ENCODE data around the gene OR52E5. TPM values are rescaled to one million over a fixed set of nuclear protein-coding genes. Genes with fewer than 3 reads are reported as not detected.

The OR52E5 gene
- total RNA-seq, 2 donors from 2014 or later, result not detected

- Histone ChIP-seq H3K9me3 (no peaks in the 10 kb centered on the region), H3K4me3 (no peak overlapping the region), H3K27ac (no peak overlapping the region), H3K36me3 (no peaks in the 10 kb centered on the region), H3K4me1 (ENCODE audit: control insufficient read depth in 1 of 2, low read depth in 2 of 2) (no peaks in the 10 kb centered on the region), H3K27me3 (replicated peaks; ENCODE audit: insufficient read depth) (no peaks in the 10 kb centered on the region)
- no peak for ATAC-seq (ENCODE audit: insufficient number of reproducible peaks, low FRiP score, low read depth)
- DNase-seq (ENCODE audit: low spot score), result no peak
- TF ChIP-seq, protein P1, sequence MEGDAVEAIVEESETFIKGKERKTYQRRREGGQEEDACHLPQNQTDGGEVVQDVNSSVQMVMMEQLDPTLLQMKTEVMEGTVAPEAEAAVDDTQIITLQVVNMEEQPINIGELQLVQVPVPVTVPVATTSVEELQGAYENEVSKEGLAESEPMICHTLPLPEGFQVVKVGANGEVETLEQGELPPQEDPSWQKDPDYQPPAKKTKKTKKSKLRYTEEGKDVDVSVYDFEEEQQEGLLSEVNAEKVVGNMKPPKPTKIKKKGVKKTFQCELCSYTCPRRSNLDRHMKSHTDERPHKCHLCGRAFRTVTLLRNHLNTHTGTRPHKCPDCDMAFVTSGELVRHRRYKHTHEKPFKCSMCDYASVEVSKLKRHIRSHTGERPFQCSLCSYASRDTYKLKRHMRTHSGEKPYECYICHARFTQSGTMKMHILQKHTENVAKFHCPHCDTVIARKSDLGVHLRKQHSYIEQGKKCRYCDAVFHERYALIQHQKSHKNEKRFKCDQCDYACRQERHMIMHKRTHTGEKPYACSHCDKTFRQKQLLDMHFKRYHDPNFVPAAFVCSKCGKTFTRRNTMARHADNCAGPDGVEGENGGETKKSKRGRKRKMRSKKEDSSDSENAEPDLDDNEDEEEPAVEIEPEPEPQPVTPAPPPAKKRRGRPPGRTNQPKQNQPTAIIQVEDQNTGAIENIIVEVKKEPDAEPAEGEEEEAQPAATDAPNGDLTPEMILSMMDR (IDR thresholded peaks at IDR 0.05), result no peak
These were observed 45.6 kb downstream of the OR52E5 start for GRCh38 chr11:5938603-5938965.

GRCh38 chr11:5940748-5941147, 47.7 kb downstream of the OR52E5 start:
- Histone ChIP-seq H3K4me1 (ENCODE audit: control insufficient read depth in 1 of 2, low read depth in 2 of 2) (no peaks in the 10 kb centered on the region), H3K36me3 (no peaks in the 10 kb centered on the region), H3K9me3 (no peaks in the 10 kb centered on the region), H3K27me3 (replicated peaks; ENCODE audit: insufficient read depth) (no peaks in the 10 kb centered on the region), H3K4me3 (no peak overlapping the region), H3K27ac (no peak overlapping the region)
- no peak for ATAC-seq (ENCODE audit: insufficient number of reproducible peaks, low FRiP score, low read depth)
- no peak for DNase-seq (ENCODE audit: low spot score)
- TF ChIP-seq, protein P1 (IDR thresholded peaks at IDR 0.05), result no peak

DNA sequence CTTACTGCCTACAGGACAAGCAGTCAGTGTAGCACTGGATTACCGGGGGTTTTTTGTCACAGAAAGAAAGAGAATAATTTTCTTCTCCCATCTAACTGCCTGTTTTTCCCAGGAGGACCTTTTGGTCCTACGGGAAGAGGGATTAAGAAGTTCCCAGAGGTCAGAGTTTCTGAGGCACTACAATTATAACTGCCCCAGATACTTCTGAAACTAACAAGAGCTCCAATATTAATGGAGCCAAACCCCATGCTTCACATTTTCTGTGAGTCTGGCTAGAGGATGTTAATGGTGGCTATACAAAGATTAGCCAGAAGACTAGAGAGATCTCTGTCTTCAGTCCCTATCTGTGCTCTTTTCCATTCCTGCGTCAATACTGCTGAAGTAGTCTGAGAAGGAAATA, 48.9 kb downstream of the OR52E5 start, which contains the start of gene OR56A3:
Gene OR56A3 (plus strand): TSS at position 301 of the 400 bp plus-strand sequence. CDS start 5,096 bp downstream, outside the sequence.
- ATAC-seq (ENCODE audit: insufficient number of reproducible peaks, low FRiP score, low read depth) (no peak), DNase-seq (ENCODE audit: low spot score) (no peak)
- H3K27ac ChIP-seq, result no peak within 1 kb of the TSS
- no peaks in the 10 kb centered on the region for H3K36me3 ChIP-seq
- H3K4me3 ChIP-seq, result no peak within 1 kb of the TSS
- TF ChIP-seq, protein P1 (IDR thresholded peaks at IDR 0.05), result no peak
- H3K27me3 ChIP-seq (replicated peaks; ENCODE audit: insufficient read depth), result no peaks in the 10 kb centered on the region
- H3K4me1 ChIP-seq (ENCODE audit: control insufficient read depth in 1 of 2, low read depth in 2 of 2), result no peaks in the 10 kb centered on the region
- no peaks in the 10 kb centered on the region for H3K9me3 ChIP-seq

Other genes starting within 250 kb of the OR52E5 start
- 10 to 100 TPM; 35.5 to 36.4 TPM for gene TRIM5, start 208.1 kb upstream of the OR52E5 start, total RNA-seq
- gene TRIM22, start 203.4 kb upstream of the OR52E5 start, total RNA-seq, result 100 to 1,000 TPM; 119 to 129 TPM
- under 1 TPM; 0.27 to 0.49 TPM for gene OR56B1, start 156.8 kb upstream of the OR52E5 start, total RNA-seq
- not detected for gene OR52N4, start 139.0 kb upstream of the OR52E5 start, total RNA-seq
- not detected for gene OR52N5, start 109.9 kb upstream of the OR52E5 start, total RNA-seq
- gene OR52N1, start 101.9 kb upstream of the OR52E5 start, total RNA-seq, result under 1 TPM in 1 of 2 donors, not detected in 1; 0.42 TPM
- not detected for gene OR52N2, start 84.3 kb upstream of the OR52E5 start, total RNA-seq
- not detected for gene OR52E6, start 51.3 kb upstream of the OR52E5 start, total RNA-seq
- gene OR52E8, start 35.5 kb upstream of the OR52E5 start, total RNA-seq, result not detected
- not detected for gene OR52E4, start 12.6 kb upstream of the OR52E5 start, total RNA-seq
- not detected for gene OR56A3, start 49.0 kb downstream of the OR52E5 start, total RNA-seq
- not detected for gene OR56A5, start 75.3 kb downstream of the OR52E5 start, total RNA-seq
- not detected for gene OR52L1, start 93.8 kb downstream of the OR52E5 start, total RNA-seq
- gene OR56A4, start 113.7 kb downstream of the OR52E5 start, total RNA-seq, result not detected
- gene OR56A1, start 137.6 kb downstream of the OR52E5 start, total RNA-seq, result not detected
- gene OR56B4, start 214.5 kb downstream of the OR52E5 start, total RNA-seq, result not detected

Data from thoracic aorta (tissue), 2 donors.